Ovary (tissue), 3 donors: ENCODE data around the gene GNPDA2.

Experiments
- CTCF ChIP-seq, 3 donors: fragments of 450-650 bp in 2 of 3; fragments of 200-600 bp in 1 of 3; IDR thresholded peaks; one replicate each; pipeline versions ENCODE4 v1.5.1 to v1.8.0; 2016 to 2022; ENCODE audit warnings: antibody characterized with exemption in 3 of 3, mild to moderate bottlenecking in 1 of 3
- POLR2A ChIP-seq: fragments of 450-650 bp; IDR thresholded peaks from one replicate; pipeline ENCODE4 v1.6.1; 2017; ENCODE audit warnings: antibody characterized with exemption, mild to moderate bottlenecking, moderate library complexity
- donor health status: DM: no; HTN: no; CAD: no.

GRCh38 chr4:44670506-44671199 lies 55.7 kb downstream of the GNPDA2 start:
- no peak for TF ChIP-seq CTCF (IDR thresholded peaks at IDR 0.05)
- TF ChIP-seq POLR2A: no peak
